ENCODE measurements around the gene PSMD5.

PSMD5 gene

GRCh38 chr9:120801441-120801840 is 41.3 kb downstream of the PSMD5 start:
- DNase-seq: no peak

GRCh38 chr9:120792898-120793765 is 49.6 kb downstream of the PSMD5 start, which contains the start of gene FBXW2:
Gene FBXW2, minus strand, starts transcription at chr9:120793416. Its CDS starts 5,158 bp downstream, at chr9:120788258.
- DNase-seq: peak; percentile 31 to 58

DNA sequence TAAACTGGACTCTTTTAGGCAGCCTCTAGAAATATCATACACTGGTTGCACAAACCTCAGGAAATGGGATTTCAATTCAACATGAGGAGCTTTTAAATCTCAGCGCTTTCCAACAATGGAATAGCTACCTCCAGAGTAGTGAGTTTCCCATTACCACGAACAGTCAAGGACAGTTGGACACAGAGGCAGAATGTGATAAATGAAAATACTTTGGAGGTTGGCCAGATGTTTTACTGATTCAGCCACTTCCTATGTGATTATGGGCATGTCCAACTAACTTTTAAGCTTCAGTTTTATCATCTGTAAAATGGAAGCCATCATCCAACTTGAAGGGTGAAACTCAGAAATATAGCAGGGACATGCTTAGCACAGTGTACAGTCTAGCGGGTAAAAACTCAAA is 51.6 kb downstream of the PSMD5 start:
- DNase-seq: no peak

DNA sequence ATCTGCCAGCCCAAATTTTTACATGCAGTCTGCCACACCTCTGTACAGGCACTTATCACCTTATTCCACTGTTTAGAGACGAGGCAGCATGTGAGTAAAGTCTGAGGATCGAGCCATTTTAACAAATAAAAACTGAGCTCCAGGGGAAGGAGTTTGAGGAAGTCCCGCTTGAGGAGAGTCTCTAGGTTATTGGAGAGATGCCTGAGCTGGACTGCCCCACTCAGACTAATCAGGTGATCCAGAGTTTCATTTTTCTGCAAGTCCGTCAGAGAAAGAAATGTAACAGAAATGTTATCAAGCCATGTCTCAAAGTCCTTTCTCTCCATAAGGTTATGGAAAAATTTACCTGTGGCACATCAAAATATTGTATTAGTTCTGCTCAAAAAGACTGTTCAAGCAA is 54.8 kb downstream of the PSMD5 start:
- DNase-seq: no peak

- no peak for DNase-seq
These were observed 59.1 kb downstream of the PSMD5 start for GRCh38 chr9:120783602-120784047.

GRCh38 chr9:120781236-120781635 is 61.5 kb downstream of the PSMD5 start:
- DNase-seq: no peak

DNA sequence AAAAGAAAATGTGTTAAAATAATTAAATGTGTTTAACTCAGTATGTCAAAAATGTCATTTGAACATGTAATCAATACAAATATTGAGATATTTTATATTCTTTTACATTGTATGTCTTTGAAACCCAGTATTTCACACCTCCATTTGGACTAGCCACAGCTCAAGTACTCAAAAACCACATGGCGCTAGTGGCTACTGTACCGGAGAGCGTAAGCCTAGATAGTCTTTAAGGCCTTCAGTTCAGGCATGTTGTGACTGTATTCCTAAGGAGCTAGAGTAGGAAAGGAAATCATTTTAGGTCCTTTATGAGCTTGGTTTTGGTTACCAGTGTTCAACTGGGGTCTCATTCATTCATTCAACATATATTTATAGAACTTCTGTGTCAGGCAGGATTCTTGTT is 62.4 kb downstream of the PSMD5 start:
- DNase-seq: no peak

DNA sequence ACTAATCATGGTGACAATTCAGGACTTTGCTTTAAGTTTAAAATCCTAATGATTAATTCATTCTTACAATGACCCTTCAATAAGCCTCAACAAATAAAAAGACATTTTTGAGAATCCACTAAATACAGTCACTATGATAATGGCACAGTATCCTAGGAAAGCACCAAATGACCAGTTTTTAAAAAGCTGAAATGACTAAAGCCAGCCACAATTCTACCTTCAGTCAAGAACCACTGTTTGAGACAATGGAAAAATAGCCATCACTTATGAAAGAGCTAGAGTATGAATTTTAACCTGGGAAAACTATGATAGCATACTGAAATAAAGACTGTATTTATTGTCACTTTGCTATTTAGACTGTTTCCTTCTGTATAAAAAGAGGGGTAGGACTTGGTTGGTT is 63.5 kb downstream of the PSMD5 start:
- no peak for DNase-seq

DNA sequence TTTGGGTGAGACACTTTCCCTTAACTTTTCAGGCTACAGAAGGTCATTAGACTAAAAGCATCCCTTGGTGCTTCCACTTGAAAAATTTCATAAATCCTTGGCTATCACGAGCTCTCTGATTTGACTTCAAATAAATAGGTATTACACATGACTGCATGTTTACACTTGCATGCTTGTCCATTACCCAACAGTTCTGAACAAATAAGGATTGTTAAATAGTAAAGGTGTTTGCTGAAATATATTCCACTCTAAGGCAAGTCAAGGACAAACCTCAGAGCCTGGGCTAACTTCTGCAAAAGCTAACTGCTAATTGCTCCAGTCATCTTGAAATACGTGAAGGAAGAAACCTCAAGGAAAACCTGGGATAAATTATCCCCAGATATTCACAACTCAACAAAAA is 64.0 kb downstream of the PSMD5 start:
- DNase-seq: no peak

GRCh38 chr9:120777229-120777628 is 65.5 kb downstream of the PSMD5 start:
- DNase-seq: no peak

DNA sequence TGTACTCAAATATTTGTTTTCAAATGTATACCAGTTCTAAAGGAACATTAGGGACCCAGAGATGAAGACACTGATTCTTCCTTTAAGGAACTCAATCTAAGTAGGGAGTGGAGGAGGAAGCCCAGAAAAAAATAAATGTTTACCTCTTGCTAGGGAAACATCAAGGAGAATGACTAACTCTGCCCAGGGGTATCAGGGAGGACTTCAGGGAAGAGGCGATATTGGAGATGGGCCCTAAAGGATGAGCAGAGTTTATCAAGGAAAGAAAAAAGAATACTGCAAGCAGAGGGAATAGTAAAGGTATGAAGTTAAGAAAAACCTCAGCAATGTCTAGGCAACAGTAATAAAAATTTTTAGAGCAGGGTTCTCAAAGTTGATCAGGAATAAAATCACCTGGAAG is 65.9 kb downstream of the PSMD5 start:
- DNase-seq: no peak

DNA sequence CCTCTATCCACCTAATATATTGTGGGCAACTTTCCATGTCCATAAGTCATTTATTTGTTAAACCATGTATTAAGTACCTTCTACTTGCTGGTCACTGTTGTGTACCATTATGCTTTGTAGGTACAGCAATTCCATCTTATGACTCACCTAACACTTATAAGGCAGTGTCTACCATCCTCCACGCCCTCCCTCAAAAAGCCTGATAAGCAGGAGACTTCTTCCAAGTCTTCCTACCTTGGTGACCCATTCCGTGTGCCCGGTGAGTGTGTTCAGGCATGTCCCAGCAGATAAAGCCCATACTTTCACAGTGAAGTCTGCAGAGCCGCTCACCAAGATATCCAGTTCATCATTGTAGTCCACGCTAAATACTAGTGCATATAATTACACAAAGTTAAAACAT is 66.9 kb downstream of the PSMD5 start:
- no peak for DNase-seq

- no peak for DNase-seq
These were observed 68.0 kb downstream of the PSMD5 start for GRCh38 chr9:120774719-120775118.

GRCh38 chr9:120773256-120773655 is 69.5 kb downstream of the PSMD5 start:
- DNase-seq: no peak

DNA sequence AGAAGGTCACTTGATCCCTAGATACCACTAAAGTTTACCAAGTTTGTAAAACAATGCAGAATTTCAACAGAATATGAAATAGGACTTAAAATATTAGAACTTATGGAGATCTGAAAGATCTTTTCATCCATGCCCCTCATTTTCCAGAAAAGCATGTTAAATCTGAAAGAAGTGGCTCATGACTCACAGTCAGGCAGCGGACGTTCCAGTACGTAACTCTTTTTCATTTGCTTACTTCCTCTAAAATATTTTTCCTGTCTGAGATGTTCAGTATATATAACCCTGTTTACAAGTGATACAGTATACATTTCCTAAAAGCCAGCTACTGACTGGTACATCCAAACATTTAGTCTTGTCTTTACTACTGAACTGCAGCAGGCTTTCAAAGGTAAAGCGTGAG is 71.8 kb downstream of the PSMD5 start:
- no peak for DNase-seq

DNA sequence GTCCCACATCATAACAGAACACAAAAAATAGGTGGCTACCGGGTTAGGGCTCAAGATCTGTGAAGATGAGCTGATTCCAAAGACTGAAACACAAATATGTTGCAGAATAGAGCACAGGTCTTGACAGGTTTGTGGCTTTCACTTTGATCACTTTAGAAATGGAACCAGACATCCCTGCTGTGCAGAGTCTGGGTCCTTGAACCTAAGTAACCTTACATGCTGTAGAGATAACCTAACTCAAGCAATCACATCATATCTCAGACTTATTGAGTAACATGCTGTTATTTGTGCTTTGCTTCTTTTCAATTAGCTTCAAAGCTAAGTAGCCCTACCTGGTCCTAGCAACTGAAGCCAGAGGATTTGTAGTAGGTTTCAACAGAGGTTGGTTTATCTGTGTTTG is 73.8 kb downstream of the PSMD5 start:
- DNase-seq: no peak

GRCh38 chr9:120768247-120768646 is 74.5 kb downstream of the PSMD5 start:
- no peak for DNase-seq

GRCh38 chr9:120767451-120767850 is 75.3 kb downstream of the PSMD5 start:
- no peak for DNase-seq
